GM12878 (cell line): ENCODE data around the gene HTR6. TPM values are rescaled to one million over a fixed set of nuclear protein-coding genes. Genes with fewer than 3 reads are reported as not detected.

Experiments used
- RFX5 ChIP-seq: IDR thresholded peaks from 2 replicates; pipeline ENCODE4 v1.6.1; 2011; ENCODE audit warnings: low read depth, low read length, improper control_type of control experiment
- SMAD1 ChIP-seq: fragments of 450-650 bp; IDR thresholded peaks from 2 replicates; pipeline ENCODE4 v1.6.1; 2018; ENCODE audit warnings: mild to moderate bottlenecking, low read depth; ENCODE audit not compliant: partially characterized antibody
- STAT3 ChIP-seq: IDR thresholded peaks from 2 replicates; pipeline ENCODE4 v1.6.1; 2011; ENCODE audit warnings: low read depth, low read length, improper control_type of control experiment
- polyA plus RNA-seq, 11 experiments: library from polyadenylated mRNA; depleted of rRNA in 4 of 11; unstranded in 6 of 11; stranded (reverse) in 5 of 11; fragments of >200 nt; fragmentation: Nextera tagmentation in 4 of 11; fragmentation: Illumina TruSeq in 1 of 11; extraction: Ambion mirVana in 4 of 11; extraction: Trizol in 1 of 11; gene quantifications; 1 replicate in 1 of 11; 2 replicates in 10 of 11; pipeline versions ENCODE4 v1.2.1 to v1.2.3, GENCODE V29; 2011 to 2016; ENCODE audit warnings: inconsistent platforms in 2 of 11, missing spikeins in 2 of 11, low read depth in 1 of 11
- total RNA-seq, 4 experiments: library from RNA; depleted of rRNA in 3 of 4; stranded (reverse); fragments of >200 nt in 3 of 4; fragmentation: Illumina TruSeq in 1 of 4; extraction: Trizol in 1 of 4; gene quantifications; 2 replicates each; pipeline versions ENCODE4 v1.2.1 to v1.2.3, GENCODE V29; 2013 to 2021
- TF ChIP-seq, protein P1 (sequence below): fragments of 450-650 bp; IDR thresholded peaks from 2 replicates; pipeline ENCODE4 v1.6.1; 2016; ENCODE audit warnings: mild to moderate bottlenecking, moderate library complexity, borderline replicate concordance
- TF ChIP-seq, protein P2 (sequence below): IDR thresholded peaks from 2 replicates; pipeline ENCODE4 v1.6.1; 2012; ENCODE audit warnings: low read depth, low read length, improper control_type of control experiment
- TF ChIP-seq, protein P3 (sequence below): fragments of 150-350 bp; IDR thresholded peaks from 2 replicates; pipeline ENCODE4 v1.6.1; 2016; ENCODE audit warnings: low read depth, low read length

The HTR6 gene
- total and polyA plus RNA-seq, 10 of the 15 experiments (the other 5 are each of a cell fraction or from before 2014, with no cell fraction given): 0.03 to 5.3 (median 1.7) TPM; not detected in 2

GRCh38 chr1:19712928-19713327, 48.3 kb downstream of the HTR6 start (continued):
- TF ChIP-seq, protein P1, sequence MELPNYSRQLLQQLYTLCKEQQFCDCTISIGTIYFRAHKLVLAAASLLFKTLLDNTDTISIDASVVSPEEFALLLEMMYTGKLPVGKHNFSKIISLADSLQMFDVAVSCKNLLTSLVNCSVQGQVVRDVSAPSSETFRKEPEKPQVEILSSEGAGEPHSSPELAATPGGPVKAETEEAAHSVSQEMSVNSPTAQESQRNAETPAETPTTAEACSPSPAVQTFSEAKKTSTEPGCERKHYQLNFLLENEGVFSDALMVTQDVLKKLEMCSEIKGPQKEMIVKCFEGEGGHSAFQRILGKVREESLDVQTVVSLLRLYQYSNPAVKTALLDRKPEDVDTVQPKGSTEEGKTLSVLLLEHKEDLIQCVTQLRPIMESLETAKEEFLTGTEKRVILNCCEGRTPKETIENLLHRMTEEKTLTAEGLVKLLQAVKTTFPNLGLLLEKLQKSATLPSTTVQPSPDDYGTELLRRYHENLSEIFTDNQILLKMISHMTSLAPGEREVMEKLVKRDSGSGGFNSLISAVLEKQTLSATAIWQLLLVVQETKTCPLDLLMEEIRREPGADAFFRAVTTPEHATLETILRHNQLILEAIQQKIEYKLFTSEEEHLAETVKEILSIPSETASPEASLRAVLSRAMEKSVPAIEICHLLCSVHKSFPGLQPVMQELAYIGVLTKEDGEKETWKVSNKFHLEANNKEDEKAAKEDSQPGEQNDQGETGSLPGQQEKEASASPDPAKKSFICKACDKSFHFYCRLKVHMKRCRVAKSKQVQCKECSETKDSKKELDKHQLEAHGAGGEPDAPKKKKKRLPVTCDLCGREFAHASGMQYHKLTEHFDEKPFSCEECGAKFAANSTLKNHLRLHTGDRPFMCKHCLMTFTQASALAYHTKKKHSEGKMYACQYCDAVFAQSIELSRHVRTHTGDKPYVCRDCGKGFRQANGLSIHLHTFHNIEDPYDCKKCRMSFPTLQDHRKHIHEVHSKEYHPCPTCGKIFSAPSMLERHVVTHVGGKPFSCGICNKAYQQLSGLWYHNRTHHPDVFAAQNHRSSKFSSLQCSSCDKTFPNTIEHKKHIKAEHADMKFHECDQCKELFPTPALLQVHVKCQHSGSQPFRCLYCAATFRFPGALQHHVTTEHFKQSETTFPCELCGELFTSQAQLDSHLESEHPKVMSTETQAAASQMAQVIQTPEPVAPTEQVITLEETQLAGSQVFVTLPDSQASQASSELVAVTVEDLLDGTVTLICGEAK: no peak
- TF ChIP-seq STAT3: no peak
- no peak for TF ChIP-seq SMAD1
- TF ChIP-seq, protein P2, sequence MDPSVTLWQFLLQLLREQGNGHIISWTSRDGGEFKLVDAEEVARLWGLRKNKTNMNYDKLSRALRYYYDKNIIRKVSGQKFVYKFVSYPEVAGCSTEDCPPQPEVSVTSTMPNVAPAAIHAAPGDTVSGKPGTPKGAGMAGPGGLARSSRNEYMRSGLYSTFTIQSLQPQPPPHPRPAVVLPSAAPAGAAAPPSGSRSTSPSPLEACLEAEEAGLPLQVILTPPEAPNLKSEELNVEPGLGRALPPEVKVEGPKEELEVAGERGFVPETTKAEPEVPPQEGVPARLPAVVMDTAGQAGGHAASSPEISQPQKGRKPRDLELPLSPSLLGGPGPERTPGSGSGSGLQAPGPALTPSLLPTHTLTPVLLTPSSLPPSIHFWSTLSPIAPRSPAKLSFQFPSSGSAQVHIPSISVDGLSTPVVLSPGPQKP: no peak
- TF ChIP-seq, protein P3, sequence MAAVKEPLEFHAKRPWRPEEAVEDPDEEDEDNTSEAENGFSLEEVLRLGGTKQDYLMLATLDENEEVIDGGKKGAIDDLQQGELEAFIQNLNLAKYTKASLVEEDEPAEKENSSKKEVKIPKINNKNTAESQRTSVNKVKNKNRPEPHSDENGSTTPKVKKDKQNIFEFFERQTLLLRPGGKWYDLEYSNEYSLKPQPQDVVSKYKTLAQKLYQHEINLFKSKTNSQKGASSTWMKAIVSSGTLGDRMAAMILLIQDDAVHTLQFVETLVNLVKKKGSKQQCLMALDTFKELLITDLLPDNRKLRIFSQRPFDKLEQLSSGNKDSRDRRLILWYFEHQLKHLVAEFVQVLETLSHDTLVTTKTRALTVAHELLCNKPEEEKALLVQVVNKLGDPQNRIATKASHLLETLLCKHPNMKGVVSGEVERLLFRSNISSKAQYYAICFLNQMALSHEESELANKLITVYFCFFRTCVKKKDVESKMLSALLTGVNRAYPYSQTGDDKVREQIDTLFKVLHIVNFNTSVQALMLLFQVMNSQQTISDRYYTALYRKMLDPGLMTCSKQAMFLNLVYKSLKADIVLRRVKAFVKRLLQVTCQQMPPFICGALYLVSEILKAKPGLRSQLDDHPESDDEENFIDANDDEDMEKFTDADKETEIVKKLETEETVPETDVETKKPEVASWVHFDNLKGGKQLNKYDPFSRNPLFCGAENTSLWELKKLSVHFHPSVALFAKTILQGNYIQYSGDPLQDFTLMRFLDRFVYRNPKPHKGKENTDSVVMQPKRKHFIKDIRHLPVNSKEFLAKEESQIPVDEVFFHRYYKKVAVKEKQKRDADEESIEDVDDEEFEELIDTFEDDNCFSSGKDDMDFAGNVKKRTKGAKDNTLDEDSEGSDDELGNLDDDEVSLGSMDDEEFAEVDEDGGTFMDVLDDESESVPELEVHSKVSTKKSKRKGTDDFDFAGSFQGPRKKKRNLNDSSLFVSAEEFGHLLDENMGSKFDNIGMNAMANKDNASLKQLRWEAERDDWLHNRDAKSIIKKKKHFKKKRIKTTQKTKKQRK: no peak
- no peak for TF ChIP-seq RFX5
- TF ChIP-seq, all 136 proteins: peak for 3
